Hematopoietic multipotent progenitor cell treated with erythropoietin and hydrocortisone succinate and interleukin-3 and kit ligand, for 15 days (in vitro differentiated cells): ENCODE measurements around the gene ACKR3.

Source experiments
- DNase-seq: peaks from one replicate; pipeline ENCODE4 v3.0.0-alpha.2; 2015; ENCODE audit warnings: low spot score

The ACKR3 gene

DNA sequence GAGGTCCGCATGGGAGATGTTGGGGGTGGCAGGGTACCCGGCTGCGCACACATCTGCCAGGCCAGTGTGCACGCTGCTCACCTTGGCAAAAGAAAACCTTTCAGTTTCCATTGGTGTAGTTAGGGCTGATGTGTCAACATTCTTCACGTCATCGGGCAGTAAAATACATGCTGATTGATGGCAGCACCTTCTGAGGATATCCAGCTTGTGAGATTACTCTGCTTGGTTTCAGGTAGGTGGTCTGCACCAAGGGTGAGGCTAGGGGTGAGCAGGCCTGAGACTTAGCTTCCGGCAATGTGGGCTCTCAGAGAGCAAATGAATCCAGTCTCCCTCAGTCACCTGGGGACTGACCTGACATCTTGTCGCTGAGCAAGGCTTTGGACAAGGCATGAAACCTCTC lies 19.3 kb upstream of the ACKR3 start:
- DNase-seq = no peak

- no peak for DNase-seq
Observed at GRCh38 chr2:236550701-236551465, 18.7 kb upstream of the ACKR3 start.

DNA sequence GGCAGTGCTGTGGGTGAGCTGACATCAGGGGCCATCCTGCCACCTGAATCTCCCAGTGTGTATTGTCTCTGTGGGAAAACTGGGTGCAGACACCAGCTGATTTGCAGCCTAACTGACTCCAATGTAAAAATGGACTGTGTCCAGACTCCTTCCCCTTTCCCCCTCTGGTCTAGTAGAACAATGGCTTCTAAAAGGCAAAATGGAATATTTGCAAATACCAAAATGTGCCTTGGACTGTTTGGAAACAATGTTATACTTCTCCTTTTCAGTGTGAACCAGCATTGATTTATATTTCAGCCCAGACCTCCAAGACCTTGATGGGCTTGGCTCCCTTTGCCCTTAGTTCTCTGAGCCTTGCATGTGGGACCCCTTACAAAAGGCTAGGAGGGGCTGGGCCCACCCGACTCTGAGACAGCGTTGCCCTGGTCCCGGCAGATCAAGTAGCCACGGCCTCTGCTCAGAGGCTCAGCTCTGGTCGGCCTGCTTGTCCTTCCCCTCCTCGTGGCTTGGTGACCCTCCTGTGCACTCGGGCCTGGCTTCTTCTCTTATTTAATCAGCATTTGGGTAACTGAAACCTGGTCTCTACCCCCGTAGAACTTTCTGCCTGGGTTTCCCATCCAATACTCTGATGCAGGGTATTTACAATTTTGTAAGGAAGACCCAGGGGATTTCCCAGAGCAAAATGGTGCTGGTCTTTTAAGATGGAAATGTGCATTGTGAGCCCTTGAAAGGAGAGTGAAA lies 18.0 kb upstream of the ACKR3 start:
- DNase-seq = no peak

DNA sequence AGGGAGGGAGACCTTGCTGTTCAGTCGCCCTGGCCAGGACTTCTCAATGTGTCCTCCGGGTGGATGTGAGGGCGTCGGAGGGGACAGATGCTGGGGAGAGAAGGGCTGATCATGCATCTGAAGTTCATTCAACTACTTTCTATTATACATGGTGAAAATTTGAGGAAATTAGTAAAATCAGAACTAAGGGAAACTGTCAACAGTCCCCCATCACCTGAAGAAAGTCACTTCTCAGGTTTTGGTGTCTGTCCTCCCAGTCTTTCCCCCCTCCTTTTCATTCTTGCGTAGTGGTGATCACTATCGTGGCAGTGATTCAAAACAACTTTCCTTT lies 17.4 kb upstream of the ACKR3 start:
- DNase-seq = no peak

GRCh38 chr2:236552581-236553363 lies 16.9 kb upstream of the ACKR3 start:
- no peak for DNase-seq

GRCh38 chr2:236553522-236553921 lies 16.1 kb upstream of the ACKR3 start:
- DNase-seq = no peak

DNA sequence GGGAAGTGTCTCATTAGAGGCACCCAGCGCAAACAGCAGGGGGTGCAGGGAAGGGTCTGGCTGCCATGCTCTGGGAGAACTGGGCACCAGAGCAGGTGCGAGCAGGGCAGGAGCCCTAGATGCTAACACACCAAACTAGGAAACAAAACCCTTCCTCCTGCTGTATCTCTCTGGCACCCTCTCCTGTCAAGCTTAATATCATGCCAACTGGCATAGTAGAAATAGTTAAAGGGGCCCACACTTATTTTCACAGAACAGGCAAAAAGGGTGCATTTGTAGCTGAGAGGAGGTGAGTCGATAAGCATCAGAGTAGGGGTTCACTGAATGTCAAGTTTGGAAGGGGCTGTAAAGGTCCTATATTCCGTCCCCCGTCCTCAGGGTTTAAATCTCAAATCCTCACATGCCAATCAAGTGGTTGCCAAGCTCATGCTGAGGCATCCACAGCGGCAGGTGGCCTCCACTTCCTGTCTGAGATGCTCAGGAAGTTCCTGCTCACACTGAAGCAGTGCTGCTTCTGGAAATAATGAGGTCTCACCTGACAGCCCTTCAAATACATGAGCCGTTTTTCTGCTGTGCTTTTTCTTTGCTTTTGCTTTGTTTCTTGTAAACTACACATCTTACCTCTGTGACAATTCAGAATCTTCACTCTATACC lies 14.9 kb upstream of the ACKR3 start:
- no peak for DNase-seq

DNA sequence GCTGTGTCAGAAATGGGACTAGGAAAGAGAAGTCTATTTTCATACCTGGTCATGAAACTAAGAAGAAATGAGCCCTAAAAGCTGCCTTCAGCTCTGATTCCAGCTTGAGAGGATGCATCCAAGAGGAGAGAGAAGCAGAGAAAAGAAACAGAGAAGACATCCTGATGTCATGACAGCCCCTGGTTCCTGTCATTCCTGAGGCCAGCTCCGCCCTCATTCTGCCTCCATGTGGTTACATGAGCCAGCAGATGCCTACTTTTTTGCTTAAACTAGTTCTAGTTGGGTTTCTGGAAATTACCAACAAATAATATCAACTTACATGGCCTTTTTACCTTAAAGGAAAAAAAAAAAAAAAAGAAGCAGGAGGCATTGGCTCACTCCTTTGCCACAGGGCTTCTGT lies 14.1 kb upstream of the ACKR3 start:
- DNase-seq = no peak

GRCh38 chr2:236557306-236558030 lies 12.2 kb upstream of the ACKR3 start:
- no peak for DNase-seq

DNA sequence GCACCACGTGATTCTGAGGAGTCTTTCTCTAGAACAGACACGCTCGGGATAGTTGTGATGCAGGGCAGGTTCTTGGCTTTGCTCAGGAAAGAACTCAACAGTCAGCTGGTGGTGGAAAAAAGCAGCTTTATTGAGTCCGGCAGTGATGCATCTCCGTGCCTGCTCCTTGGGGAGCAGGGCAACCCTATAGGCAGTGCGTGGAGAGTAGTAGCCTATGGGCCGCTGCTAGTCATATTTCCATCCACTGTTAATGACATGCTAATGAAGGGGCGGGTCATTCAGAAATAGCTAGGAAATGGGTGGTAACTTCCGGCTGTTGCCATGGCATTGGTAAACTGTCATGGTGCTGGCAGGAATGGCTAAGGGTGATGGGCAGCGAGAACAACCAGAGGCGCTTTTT lies 11.6 kb upstream of the ACKR3 start:
- DNase-seq = no peak

DNA sequence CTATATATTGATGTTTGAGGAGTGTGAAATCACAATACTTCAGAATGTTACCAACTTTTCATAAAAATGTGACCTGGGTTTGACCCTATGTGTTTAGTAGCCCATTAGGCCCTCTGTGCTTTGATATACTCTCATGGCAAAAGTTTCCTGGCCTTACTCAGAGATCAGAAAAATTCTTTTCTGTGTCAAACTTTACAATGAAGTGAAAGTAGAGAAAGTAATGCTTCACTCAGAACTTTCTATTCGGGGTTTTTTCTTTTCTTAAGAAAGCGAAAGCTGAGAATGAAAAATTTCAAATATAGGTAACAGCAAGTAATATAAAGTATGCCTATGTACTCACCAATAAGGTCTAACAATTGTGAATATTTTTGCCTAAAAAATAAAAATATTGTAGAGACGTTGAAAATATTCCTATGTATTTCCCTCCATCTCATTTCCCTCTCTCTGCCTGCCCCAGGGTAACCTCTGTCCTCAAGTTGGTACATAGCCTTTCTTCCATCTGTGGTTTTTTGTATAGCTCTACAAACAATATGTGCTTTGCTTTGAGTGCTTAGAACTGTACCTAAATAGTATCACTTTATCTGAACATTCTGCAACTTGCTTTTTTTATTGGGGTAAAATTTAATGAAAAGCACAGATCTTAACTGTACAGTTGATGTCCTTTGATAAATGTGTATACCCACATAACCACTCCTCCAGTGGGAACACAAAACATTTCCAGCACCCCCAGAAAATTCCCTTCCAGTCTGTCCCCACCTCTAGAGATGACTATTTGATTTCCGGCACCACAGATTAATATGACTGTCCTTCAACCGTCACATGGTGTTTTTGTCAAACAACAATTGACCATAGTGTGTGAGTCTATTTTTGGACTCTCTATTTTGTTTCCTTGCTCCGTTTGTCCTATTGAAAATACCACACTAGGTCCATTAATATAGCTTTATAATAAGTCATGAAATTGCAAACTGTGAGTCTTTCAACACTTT lies 10.3 kb upstream of the ACKR3 start:
- DNase-seq = no peak

GRCh38 chr2:236561874-236562273 lies 7.8 kb upstream of the ACKR3 start:
- no peak for DNase-seq

- no peak for DNase-seq
Observed at GRCh38 chr2:236562434-236562833, 7.2 kb upstream of the ACKR3 start.

GRCh38 chr2:236563953-236564352 lies 5.7 kb upstream of the ACKR3 start:
- no peak for DNase-seq

GRCh38 chr2:236565212-236565611 lies 4.4 kb upstream of the ACKR3 start:
- DNase-seq = no peak

- DNase-seq = no peak
Observed at GRCh38 chr2:236565879-236566402, 3.7 kb upstream of the ACKR3 start.

GRCh38 chr2:236566596-236566995 lies 3.0 kb upstream of the ACKR3 start:
- no peak for DNase-seq

- no peak for DNase-seq
Observed at GRCh38 chr2:236568068-236568921, 1.3 kb upstream of the ACKR3 start.

- DNase-seq = no peak
Observed at GRCh38 chr2:236568922-236569572, 578 bp upstream of the ACKR3 start.
